OCI-LY3 (cell line): ENCODE measurements around the gene FSCN2.

ENCODE experiments used
- CTCF ChIP-seq: fragments of 200-600, 300-600 bp; sonication (generic); IDR thresholded peaks from 2 replicates; pipeline ENCODE4 v1.5.1; 2014; ENCODE audit warnings: antibody characterized with exemption, low read length, low read depth
- EZH2phosphoT487 ChIP-seq: fragments of 200-600 bp; shearing (Covaris generic); IDR thresholded peaks from 2 replicates; pipeline ENCODE4 v1.6.1; 2018; ENCODE audit warnings: antibody characterized with exemption, mixed run types, low read depth

- TF ChIP-seq EZH2phosphoT487 (no peak), CTCF (no peak)
Observed at GRCh38 chr17:81491181-81491581, 37.0 kb upstream of the FSCN2 start.
